HG03378 (cell line): ENCODE measurements around the gene AGRN.
"Not testable (repeated sequence)": the region's sequence is repeated elsewhere in the genome, so short reads cannot be mapped to it uniquely, and the experiment has no call there.

ENCODE experiments used
- ATAC-seq: cut with Tn5 transposase; IDR thresholded peaks from one replicate; pipeline ENCODE4 v1.9.1; 2021; ENCODE audit warnings: mild to moderate bottlenecking, moderate library complexity; ENCODE audit not compliant: unreplicated experiment

Gene AGRN

GRCh38 chr1:1075148-1075935, 55.4 kb downstream of the AGRN start:
- no peak for ATAC-seq

DNA sequence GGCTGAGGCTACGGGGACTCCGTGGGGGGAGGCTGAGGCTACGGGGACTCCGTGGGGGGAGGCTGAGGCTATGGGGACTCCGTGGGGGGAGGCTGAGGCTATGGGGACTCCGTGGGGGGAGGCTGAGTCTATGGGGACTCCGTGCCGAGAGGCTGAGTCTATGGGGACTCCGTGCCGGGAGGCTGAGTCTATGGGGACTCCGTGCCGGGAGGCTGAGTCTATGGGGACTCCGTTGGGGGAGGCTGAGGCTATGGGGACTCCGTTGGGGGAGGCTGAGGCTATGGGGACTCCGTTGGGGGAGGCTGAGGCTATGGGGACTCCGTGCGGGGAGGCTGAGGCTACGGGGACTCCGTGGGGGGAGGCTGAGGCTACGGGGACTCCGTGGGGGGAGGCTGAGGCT, 57.5 kb downstream of the AGRN start:
- not testable (repeated sequence) for ATAC-seq

- no peak for ATAC-seq
Measured at GRCh38 chr1:1079408-1080121, 59.6 kb downstream of the AGRN start.

GRCh38 chr1:1080122-1080757, 60.3 kb downstream of the AGRN start:
- no peak for ATAC-seq

GRCh38 chr1:1080951-1081310, 61.0 kb downstream of the AGRN start:
- no peak for ATAC-seq

- no peak for ATAC-seq
Measured at GRCh38 chr1:1081311-1082238, 61.7 kb downstream of the AGRN start.

- ATAC-seq, result no peak
Measured at GRCh38 chr1:1082239-1082775, 62.4 kb downstream of the AGRN start.

DNA sequence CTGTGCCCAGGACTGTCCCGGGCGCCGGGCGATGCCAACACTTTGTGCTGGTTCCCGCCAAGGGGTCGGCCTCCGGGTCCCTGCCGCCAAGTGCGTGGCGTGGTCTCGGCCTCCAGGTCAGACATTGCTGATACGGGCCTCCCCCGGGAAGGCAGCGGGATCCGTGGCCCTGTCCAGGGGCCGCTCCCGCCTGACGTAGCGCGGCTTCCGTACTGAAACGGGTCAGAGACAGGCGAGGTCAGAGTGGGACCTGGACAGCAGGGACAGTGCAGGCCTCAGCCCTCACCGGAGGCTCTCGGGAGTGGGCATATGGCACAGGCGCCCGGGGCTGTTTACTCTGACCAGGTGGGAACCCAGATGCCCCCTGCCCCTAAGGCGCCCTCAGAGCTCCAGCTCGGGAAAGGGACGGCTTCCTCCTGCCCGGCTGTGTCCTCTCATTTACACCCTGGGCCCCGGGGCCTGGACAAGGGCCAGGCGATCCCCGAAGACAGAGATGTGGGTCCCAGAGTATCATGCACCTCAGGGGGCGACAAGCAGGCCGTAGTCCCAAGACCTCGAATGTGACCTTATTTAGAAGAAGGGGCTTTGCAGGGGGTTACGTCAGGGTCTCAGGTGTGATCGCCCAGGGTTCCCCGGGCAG, 63.0 kb downstream of the AGRN start:
- no peak for ATAC-seq

- ATAC-seq, result no peak
Measured at GRCh38 chr1:1083416-1084371, 63.8 kb downstream of the AGRN start.

DNA sequence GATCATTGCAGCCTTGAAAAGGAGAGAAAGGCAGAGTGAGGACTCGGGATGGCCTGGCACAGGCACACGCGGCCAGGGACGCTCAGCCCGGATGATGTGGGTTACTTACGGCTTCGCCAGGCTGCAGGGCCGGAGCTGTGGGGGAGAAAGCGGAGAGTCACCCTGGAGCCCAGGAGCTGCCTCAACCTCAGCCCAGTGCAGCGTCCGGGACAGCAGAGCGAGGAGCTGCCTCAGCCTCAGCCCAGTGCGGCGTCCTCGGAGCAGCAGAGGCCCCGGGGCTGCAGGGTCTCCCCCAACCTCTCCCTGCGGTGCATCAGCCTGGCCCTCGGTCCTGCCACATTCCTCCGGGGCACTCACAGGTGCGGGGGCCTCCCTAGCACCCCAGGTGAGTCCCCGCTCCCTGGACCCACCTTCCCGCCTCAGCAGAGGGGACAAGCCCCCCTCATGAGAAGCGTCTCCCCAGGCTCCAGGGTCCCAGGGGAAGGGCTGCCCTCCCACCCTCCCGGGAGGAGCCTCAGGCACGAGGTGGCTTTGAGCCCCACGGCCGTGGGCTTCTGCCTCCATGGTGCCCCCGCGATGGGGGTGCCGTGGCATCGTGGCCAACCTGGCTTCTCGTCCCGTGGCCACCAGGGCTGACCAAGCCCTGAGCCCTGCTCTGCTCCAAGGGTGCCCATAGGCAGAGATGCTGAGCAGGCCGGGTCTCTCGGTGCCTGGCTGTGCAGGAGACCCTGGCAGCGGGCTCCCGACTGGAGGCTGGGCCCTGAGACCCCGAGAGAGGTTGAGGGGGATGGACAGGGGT, 64.7 kb downstream of the AGRN start:
- no peak for ATAC-seq

DNA sequence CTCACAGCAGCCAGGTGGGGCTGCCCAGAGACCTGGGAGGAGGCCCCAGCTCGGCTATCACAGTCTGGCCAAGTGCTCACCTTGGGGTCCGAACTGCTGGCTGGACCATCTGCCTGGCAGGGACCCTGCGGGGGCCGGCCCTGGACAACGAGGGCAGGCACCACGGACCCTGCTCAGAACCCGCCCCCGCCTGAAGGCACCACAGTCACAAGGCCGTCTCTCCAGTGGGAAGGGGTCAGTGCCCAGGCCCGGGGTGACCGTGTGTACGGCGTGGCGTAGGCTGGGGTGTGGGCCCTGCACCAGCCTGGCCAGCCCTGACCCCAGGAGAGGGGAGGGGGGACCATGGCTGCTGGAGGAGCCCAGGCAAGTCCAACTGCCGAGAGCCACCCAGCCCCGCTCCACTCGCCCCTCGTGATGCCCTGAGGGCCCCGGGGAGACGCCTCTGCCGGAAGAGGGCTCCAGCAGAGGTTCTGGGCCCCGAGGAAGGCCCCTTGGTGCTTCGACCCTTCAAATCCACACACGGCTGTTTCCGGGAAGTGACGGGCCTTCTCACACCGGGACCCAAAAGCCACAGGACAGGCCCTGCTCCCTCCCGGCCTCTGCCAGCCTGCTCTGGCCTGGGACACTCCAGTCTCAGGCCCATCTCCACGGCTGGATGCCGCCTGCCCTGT, 65.4 kb downstream of the AGRN start:
- ATAC-seq, result no peak

DNA sequence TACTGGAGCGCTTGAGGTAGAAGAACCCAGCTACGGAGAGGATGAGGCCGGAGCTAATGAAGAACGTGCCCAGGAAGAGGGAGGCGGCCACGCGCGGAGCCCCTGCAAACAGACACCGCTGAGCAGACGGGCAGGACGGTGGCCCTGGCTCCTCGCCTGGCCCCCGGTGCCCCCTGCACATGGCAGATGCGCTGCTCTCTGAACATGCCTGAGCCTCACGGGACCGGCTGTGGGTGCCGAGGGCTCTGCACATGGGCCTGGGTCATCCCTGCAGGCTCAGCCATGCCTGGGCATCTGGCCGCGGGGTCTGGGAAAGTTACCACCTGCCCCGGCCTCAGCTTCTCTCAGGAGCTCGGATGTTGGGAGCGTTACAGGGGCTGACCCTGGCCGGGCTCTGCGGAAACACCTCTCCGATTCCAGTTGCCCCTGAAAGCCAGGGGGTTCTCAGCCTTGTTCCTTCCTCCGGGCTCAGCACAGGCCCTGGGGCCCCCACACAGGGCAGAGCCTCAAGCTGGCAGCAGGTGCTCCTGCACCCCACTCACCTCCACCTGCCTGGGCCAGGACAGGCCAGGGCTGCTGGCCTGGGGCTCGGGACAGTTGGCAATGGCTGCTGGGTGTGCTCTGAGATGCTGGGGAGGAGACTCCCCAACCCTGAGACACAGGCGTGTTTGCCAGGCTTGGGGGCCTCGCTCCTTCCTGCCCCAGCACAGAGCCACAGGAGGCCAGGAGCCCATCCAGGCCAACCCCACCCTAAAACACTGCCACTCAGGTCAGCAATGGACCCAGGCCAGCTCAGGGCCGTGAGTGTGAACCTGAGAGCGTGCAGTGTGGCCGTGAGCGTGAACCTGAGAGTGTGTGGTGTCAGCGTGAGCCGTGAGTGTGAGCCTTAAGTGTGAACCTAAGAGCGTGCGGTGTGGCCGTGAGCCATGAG, 66.3 kb downstream of the AGRN start:
- ATAC-seq, result no peak

DNA sequence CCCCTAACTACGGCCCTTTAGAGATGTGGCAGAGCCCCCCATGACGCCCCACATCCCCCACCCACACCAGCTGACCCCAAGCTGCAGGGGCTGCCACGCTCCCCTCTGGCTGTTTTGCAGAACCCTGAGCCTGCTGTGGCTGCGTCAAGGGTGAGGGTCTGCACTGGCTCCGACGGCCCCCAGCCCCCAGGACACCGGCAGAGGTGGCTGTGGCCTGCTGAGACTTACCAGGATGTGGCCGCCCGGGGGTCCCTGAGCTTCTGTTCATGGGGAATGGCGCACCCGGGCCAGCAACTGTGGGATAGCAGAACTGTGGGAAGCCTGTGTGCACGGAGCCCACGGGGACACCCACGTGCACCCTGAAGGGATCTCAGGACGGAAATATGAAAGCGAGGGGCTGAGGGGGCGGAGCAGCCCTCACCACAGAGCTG, 67.0 kb downstream of the AGRN start:
- ATAC-seq, result no peak

GRCh38 chr1:1087351-1088028, 67.6 kb downstream of the AGRN start:
- no peak for ATAC-seq

DNA sequence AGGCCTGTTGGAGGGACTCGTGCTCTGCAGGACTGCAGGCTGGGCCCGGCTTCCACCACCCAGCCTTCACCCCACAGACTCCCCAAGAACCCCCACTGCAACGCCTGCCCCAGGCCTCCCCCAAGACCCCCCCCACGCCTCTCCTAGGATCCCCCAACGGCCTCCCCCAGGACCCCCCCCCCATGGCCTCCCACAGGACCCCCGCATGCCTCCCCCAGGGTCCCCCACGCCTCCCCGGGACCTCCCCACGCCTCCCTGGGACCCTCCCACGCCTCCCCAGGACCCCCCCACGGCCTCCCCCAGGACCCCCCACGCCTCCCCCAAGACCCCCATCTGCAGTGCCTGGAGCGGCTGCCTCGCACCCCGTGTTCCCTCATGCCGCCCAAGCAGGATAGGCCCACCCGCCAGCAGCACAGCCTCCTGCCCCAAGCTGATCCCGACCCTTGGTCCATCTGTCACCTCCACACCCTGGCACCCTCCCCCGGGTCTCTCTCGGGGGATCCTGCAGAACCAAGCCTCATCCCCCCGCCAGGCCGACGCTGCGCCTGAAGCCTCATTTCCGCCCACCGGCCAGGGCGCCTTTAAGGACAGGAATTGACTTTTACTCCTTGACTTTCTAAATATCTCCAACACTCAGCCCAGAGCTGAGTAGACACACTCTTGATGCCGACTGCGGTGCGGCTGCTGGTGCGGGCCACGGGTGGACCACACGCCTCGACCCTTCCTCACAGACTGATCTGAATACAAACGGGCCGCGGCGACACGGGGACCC, 68.3 kb downstream of the AGRN start:
- ATAC-seq, result no peak
